ENCODE results near the gene LRRN4CL.
"Not testable (repeated sequence)": the region's sequence is repeated elsewhere in the genome, so short reads cannot be mapped to it uniquely, and the experiment has no call there.

LRRN4CL gene

GRCh38 chr11:62693624-62694023 is 4.3 kb upstream of the LRRN4CL start:
- not testable (repeated sequence) for H3K27ac ChIP-seq (ENCODE audit: low read depth, low read length); H3K9me3 ChIP-seq (ENCODE audit: control insufficient read depth, insufficient read depth, low read depth, low read length); H3K4me3 ChIP-seq (ENCODE audit: low read depth, low read length); H3K4me1 ChIP-seq (ENCODE audit: control insufficient read depth, insufficient read depth, low read length); H3K27me3 ChIP-seq (ENCODE audit: control insufficient read depth, insufficient read depth, low read length); H3K9ac ChIP-seq (ENCODE audit: low read length)
- peaks cover 50% of the 10 kb centered on the region for H3K36me3 ChIP-seq (ENCODE audit: control insufficient read depth, insufficient read depth, low read length)

GRCh38 chr11:62688491-62688890 is 839 bp downstream of the LRRN4CL start:
- H3K4me1 ChIP-seq (ENCODE audit: control insufficient read depth, insufficient read depth, low read length), result peaks cover 8% of the 10 kb centered on the region; the same call in 1 of the 2 replicates
- peaks cover 38% of the 10 kb centered on the region for H3K36me3 ChIP-seq (ENCODE audit: control insufficient read depth, insufficient read depth, low read length)
- H3K9me3 ChIP-seq (ENCODE audit: control insufficient read depth, insufficient read depth, low read depth, low read length), result no peaks in the 10 kb centered on the region
- H3K9ac ChIP-seq (ENCODE audit: low read length), result no peak overlapping the region
- H3K27me3 ChIP-seq (ENCODE audit: control insufficient read depth, insufficient read depth, low read length), result no peaks in the 10 kb centered on the region
- no peak overlapping the region for H3K4me3 ChIP-seq (ENCODE audit: low read depth, low read length)
- H3K27ac ChIP-seq (ENCODE audit: low read depth, low read length), result no peak overlapping the region

- H3K4me3 ChIP-seq (ENCODE audit: low read depth, low read length), result peak overlapping the region; percentile 14; the same call in 1 of the 2 replicates
- H3K27ac ChIP-seq (ENCODE audit: low read depth, low read length), result no peak overlapping the region
- H3K36me3 ChIP-seq (ENCODE audit: control insufficient read depth, insufficient read depth, low read length), result peaks cover 30% of the 10 kb centered on the region
- no peak overlapping the region for H3K9ac ChIP-seq (ENCODE audit: low read length)
- H3K4me1 ChIP-seq (ENCODE audit: control insufficient read depth, insufficient read depth, low read length), result peaks cover 8% of the 10 kb centered on the region; the same call in 1 of the 2 replicates
- no peaks in the 10 kb centered on the region for H3K27me3 ChIP-seq (ENCODE audit: control insufficient read depth, insufficient read depth, low read length)
- no peaks in the 10 kb centered on the region for H3K9me3 ChIP-seq (ENCODE audit: control insufficient read depth, insufficient read depth, low read depth, low read length)
Observed at GRCh38 chr11:62687508-62688396, 1.6 kb downstream of the LRRN4CL start.

GRCh38 chr11:62682518-62682917 is 6.8 kb downstream of the LRRN4CL start:
- Histone ChIP-seq H3K4me1 (ENCODE audit: control insufficient read depth, insufficient read depth, low read length) (0 out of 2 replicates have a peak, but pooled peaks cover 4% of the 10 kb centered on the region), H3K27ac (ENCODE audit: low read depth, low read length) (no peak overlapping the region), H3K27me3 (ENCODE audit: control insufficient read depth, insufficient read depth, low read length) (no peaks in the 10 kb centered on the region)

GRCh38 chr11:62680825-62681240 is 8.5 kb downstream of the LRRN4CL start:
- H3K9ac ChIP-seq (ENCODE audit: low read length), result no peak overlapping the region

More at GRCh38 chr11:62682518-62682917, 6.8 kb downstream of the LRRN4CL start:
- H3K9ac ChIP-seq (ENCODE audit: low read length), result no peak overlapping the region
- no peaks in the 10 kb centered on the region for H3K9me3 ChIP-seq (ENCODE audit: control insufficient read depth, insufficient read depth, low read depth, low read length)
- peaks cover 4% of the 10 kb centered on the region for H3K36me3 ChIP-seq (ENCODE audit: control insufficient read depth, insufficient read depth, low read length)
- H3K4me3 ChIP-seq (ENCODE audit: low read depth, low read length), result no peak overlapping the region

GRCh38 chr11:62678770-62679696 is 10.3 kb downstream of the LRRN4CL start, which contains the start of gene UBXN1:
Gene UBXN1 (minus strand): TSS chr11:62679073. CDS start chr11:62678923, 150 bp downstream.
- H3K4me3 ChIP-seq (ENCODE audit: low read depth, low read length), result peak within 1 kb of the TSS; percentile 94

More at GRCh38 chr11:62680825-62681240, 8.5 kb downstream of the LRRN4CL start:
- H3K9me3 ChIP-seq (ENCODE audit: control insufficient read depth, insufficient read depth, low read depth, low read length), result no peaks in the 10 kb centered on the region
- 0 out of 2 replicates have a peak, but pooled peaks cover 4% of the 10 kb centered on the region for H3K4me1 ChIP-seq (ENCODE audit: control insufficient read depth, insufficient read depth, low read length)
- no peaks in the 10 kb centered on the region for H3K27me3 ChIP-seq (ENCODE audit: control insufficient read depth, insufficient read depth, low read length)
- no peak overlapping the region for H3K4me3 ChIP-seq (ENCODE audit: low read depth, low read length)
- peaks cover 19% of the 10 kb centered on the region for H3K36me3 ChIP-seq (ENCODE audit: control insufficient read depth, insufficient read depth, low read length)
- H3K27ac ChIP-seq (ENCODE audit: low read depth, low read length), result no peak overlapping the region

GRCh38 chr11:62678433-62678769 is 10.9 kb downstream of the LRRN4CL start:
- Histone ChIP-seq H3K4me3 (ENCODE audit: low read depth, low read length) (peak overlapping the region; percentile 94), H3K4me1 (ENCODE audit: control insufficient read depth, insufficient read depth, low read length) (0 out of 2 replicates have a peak, but pooled peaks cover 4% of the 10 kb centered on the region), H3K27ac (ENCODE audit: low read depth, low read length) (peak overlapping the region; percentile 83; the same call in 1 of the 2 replicates), H3K36me3 (ENCODE audit: control insufficient read depth, insufficient read depth, low read length) (peaks cover 28% of the 10 kb centered on the region), H3K9me3 (ENCODE audit: control insufficient read depth, insufficient read depth, low read depth, low read length) (no peaks in the 10 kb centered on the region), H3K9ac (ENCODE audit: low read length) (peak overlapping the region; percentile 94), H3K27me3 (ENCODE audit: control insufficient read depth, insufficient read depth, low read length) (no peaks in the 10 kb centered on the region)

More at GRCh38 chr11:62678770-62679696, 10.3 kb downstream of the LRRN4CL start, which contains the start of gene UBXN1:
- H3K27me3 ChIP-seq (ENCODE audit: control insufficient read depth, insufficient read depth, low read length), result no peaks in the 10 kb centered on the region
- peak within 1 kb of the TSS; percentile 83; the same call in 1 of the 2 replicates for H3K27ac ChIP-seq (ENCODE audit: low read depth, low read length)
- peaks cover 21% of the 10 kb centered on the region for H3K36me3 ChIP-seq (ENCODE audit: control insufficient read depth, insufficient read depth, low read length)
- H3K9me3 ChIP-seq (ENCODE audit: control insufficient read depth, insufficient read depth, low read depth, low read length), result no peaks in the 10 kb centered on the region
- peak within 1 kb of the TSS; percentile 94 for H3K9ac ChIP-seq (ENCODE audit: low read length)
- H3K4me1 ChIP-seq (ENCODE audit: control insufficient read depth, insufficient read depth, low read length), result 0 out of 2 replicates have a peak, but pooled peaks cover 4% of the 10 kb centered on the region

- Histone ChIP-seq H3K4me1 (ENCODE audit: control insufficient read depth, insufficient read depth, low read length) (peaks cover 7% of the 10 kb centered on the region; the same call in 1 of the 2 replicates), H3K27ac (ENCODE audit: low read depth, low read length) (no peak overlapping the region), H3K27me3 (ENCODE audit: control insufficient read depth, insufficient read depth, low read length) (no peaks in the 10 kb centered on the region), H3K9ac (ENCODE audit: low read length) (no peak overlapping the region), H3K9me3 (ENCODE audit: control insufficient read depth, insufficient read depth, low read depth, low read length) (no peaks in the 10 kb centered on the region), H3K4me3 (ENCODE audit: low read depth, low read length) (peak overlapping the region; percentile 94), H3K36me3 (ENCODE audit: control insufficient read depth, insufficient read depth, low read length) (peaks cover 32% of the 10 kb centered on the region)
Observed at GRCh38 chr11:62677714-62678113, 11.6 kb downstream of the LRRN4CL start.

GRCh38 chr11:62677156-62677555 is 12.2 kb downstream of the LRRN4CL start:
- Histone ChIP-seq H3K9me3 (ENCODE audit: control insufficient read depth, insufficient read depth, low read depth, low read length) (no peaks in the 10 kb centered on the region), H3K4me3 (ENCODE audit: low read depth, low read length) (no peak overlapping the region), H3K9ac (ENCODE audit: low read length) (no peak overlapping the region), H3K27me3 (ENCODE audit: control insufficient read depth, insufficient read depth, low read length) (no peaks in the 10 kb centered on the region), H3K27ac (ENCODE audit: low read depth, low read length) (no peak overlapping the region), H3K36me3 (ENCODE audit: control insufficient read depth, insufficient read depth, low read length) (peaks cover 32% of the 10 kb centered on the region), H3K4me1 (ENCODE audit: control insufficient read depth, insufficient read depth, low read length) (peaks cover 7% of the 10 kb centered on the region; the same call in 1 of the 2 replicates)

GRCh38 chr11:62676698-62677097 is 12.6 kb downstream of the LRRN4CL start:
- Histone ChIP-seq H3K27ac (ENCODE audit: low read depth, low read length) (no peak overlapping the region), H3K27me3 (ENCODE audit: control insufficient read depth, insufficient read depth, low read length) (no peaks in the 10 kb centered on the region), H3K9ac (ENCODE audit: low read length) (no peak overlapping the region), H3K4me1 (ENCODE audit: control insufficient read depth, insufficient read depth, low read length) (peaks cover 7% of the 10 kb centered on the region; the same call in 1 of the 2 replicates), H3K36me3 (ENCODE audit: control insufficient read depth, insufficient read depth, low read length) (peaks cover 32% of the 10 kb centered on the region), H3K4me3 (ENCODE audit: low read depth, low read length) (no peak overlapping the region), H3K9me3 (ENCODE audit: control insufficient read depth, insufficient read depth, low read depth, low read length) (no peaks in the 10 kb centered on the region)
